AG08396 (cell line): ENCODE data around the gene PPIL1.

ENCODE experiments used
- DNase-seq: peaks from one replicate; pipeline ENCODE4 v3.0.0; 2012; ENCODE audit warnings: low spot score, mixed read lengths

Gene PPIL1

DNA sequence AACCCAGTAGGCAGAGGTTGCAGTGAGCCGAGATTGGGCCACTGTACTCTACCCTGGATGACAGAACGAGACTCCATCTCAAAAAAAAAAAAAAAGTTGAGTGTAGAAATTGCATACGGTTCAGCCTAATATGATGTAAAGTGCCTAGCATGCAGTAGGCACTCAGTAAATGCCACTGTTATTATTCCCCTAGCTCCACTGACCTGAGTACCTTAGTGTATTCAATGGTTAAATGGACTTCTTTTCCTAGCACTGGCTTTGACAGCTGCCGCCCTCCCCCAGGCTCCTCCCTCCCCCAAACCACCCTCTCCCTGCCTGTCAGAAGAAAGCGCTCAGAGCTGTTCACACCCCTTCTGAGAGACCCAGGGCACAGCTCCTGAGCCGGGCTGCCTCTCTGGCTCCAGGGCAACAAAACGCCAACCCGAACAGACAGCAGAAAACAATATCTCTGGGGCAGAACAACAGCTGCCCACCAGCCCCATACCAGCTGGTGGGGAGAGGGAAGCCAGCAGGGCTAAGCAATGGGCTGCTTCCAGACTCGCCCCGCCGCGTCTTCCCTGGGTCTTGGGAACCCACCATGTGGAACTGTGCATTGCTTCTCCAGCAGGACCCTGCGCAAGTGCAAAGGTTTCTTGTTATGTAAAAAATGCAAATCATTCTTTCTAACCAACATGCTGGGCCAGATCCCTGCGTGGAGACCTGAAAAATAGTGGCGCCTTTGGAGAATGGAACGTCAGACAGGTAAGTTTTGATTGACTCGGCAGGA lies 39.8 kb downstream of the PPIL1 start:
- no peak for DNase-seq

DNA sequence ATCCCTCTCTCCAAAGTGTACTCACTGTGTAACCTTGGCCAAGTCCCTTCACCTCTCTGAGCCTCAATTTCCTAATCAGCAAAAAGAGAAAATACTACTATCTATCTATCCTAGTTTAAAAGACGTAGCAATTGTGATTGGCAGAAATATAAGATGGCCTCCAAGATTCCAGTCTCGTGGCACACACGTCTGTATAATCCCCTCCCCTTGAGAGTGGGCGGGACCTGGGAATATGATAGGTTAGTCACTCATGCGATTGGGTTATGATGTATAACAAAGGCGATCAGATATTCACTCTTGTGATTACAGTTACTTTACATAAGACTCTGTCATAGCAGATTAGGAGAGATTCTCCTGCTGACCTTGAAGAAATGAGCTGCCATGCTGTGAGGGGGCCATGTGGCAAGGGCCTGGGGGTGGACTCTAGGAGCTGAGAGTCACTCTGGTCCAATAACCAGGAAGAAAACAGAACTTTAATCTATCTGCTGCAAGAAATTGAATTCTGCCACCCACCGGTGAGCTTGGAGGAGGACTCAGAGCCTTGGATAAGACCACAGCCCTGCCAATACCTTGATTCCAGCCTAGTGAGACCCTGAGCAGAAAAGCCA lies 41.3 kb downstream of the PPIL1 start:
- DNase-seq = no peak

DNA sequence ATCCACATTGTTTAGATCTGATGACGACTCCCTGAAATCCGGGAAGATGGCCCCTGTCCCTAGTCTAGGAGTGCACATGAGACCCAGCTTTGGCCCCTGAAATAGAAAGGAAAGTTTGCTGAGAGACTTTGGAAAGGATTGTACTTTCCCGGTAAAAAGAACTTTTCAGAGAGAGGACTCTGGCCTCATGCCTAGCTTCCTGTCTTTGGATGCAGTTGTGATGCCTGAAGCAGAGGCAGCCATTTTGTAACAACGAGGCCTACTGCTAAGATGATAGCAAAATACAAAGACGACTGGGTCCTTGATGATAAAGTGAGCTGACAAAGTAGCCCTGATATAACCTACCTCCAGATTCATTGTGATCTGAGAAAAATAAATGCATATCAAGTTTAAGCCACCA lies 42.3 kb downstream of the PPIL1 start:
- DNase-seq = no peak

DNA sequence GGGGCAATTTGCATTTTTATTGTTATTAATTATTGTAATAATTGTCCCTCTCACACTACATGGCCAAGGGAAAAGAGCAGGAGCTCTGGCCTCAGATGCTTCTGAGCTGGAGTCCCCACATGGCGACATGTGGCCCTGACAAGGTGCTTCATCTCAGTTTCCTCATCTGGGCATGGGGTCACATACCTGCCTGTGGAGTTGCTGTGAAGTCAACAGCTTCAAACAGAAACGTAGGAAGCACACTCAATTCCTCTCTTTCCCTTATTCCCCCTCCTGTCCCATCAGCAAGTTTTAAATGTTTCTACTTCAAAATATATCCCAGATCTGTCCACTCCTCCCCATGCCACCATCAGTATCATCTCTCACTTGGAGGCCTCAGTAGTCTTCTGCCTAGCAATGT lies 44.0 kb downstream of the PPIL1 start:
- DNase-seq = no peak

DNA sequence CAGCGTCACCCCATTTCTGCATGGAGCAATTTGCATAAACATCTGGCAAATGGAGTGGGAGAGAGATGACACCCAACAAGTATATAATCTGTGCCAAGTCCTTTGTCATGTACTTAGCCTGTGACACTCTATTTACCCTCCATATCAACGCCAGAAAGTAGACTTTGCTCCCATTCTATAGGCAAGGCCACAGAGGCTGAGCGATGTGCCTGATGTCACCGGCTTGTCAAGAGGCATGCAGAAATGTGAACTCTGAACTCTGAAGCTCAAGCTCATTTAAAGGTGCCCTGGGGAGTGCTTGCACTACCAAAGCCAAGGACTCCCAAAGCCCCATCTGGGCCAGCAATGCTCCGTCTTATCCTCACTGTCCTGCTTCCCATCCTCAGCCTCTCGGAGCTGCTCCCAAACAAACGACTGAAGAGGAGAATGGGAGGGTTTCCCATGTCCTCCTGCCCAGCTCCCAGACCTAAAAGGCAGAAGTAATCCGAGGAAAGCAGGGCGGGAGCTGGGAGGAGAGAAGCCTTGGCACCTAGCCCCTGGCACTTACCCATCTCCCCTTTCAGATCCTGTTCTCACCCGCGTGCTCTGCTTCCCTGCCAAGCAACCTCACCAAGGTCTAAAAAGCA lies 44.6 kb downstream of the PPIL1 start:
- DNase-seq = peak; percentile 39

DNA sequence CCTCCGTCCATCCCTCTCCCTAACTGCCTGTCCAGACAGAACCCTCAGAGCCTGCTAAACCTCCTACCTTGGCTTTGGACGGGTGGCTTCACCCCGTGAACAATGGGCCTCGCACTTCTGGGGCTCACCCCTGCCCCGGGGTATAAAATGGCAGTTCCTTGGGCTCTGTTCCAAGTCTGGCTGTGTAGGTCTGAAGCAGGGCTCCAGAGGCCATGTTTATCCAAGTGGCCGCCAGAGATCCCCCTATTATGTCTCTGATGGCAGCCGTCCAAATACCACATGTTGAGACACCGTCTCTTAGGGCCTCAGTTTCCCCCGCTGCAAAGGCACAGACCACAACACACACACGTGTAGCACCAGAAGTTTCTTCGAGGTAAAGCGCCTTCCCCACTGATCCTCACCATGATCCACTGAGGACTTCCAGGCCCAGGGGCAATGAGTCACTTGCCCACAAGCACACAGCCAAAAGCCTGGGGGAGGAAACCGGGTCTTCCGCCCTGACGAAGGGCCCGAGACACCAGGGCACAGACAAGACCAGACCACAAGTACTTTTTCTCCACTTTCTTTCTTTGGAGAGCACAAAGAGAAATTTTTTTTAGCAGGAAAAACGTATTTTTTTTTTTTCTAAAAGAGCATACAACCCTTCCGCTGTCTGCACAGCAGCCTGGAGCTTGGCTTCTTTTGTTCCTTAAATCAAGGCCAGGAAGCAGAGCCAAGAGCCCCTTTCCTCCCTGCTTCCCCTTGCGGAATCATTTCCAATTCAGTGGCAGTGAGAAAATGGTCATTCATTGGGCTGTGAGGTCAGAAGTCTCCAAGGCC lies 47.1 kb downstream of the PPIL1 start:
- peak; percentile 40 for DNase-seq

DNA sequence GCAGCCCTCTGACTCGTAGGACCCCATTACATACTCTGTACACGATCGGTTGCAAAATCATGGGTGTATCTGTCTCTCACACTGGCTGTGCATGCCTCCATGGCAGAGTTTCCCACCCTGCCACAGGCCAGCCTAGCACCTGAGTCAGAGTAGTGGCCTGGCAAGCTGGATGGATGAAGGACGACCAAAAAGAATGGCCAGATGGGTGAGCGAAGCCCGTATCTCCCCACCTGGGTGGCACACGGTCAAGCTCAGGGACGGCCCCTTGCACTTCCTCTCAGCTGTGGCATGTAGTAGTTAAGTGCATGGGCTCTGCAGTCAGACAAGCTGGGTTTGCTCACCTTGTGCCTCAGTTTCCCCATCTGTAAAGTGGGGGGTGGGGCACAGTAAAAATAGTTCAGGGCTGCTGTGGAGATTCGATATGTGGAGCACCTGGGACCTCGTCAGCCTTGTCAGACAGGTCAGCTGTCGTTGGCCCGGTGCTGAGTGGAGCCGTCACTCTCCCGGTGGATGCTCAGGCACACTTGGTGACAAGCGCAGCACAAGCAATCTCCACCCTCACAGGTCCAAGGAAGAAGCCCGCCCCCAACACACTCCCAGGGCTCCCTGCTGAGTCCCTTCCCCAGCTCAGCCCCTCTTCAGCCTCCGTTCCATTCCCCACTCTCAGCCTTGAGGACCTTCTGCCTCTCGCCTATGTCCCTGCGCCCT lies 47.9 kb downstream of the PPIL1 start:
- no peak for DNase-seq

DNA sequence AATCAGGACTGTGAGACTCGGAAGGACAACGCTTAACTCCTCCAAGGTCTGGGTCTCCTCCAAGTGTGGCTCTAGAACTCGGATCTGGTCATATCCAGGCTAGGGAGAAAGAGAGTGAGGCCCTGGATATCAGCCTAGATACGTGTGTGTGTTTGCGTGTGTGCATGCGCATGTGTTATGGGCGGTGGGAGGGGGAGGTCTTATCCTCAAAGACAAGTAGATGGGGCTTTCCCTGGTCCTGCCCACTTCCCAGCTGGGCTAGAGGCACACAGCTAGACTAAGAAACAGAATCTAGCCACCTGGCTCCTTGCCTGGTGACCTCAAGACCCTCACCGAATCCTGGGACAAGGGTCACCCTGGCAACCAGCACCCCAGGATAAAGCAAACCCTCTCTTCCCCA lies 48.6 kb downstream of the PPIL1 start:
- DNase-seq = no peak

DNA sequence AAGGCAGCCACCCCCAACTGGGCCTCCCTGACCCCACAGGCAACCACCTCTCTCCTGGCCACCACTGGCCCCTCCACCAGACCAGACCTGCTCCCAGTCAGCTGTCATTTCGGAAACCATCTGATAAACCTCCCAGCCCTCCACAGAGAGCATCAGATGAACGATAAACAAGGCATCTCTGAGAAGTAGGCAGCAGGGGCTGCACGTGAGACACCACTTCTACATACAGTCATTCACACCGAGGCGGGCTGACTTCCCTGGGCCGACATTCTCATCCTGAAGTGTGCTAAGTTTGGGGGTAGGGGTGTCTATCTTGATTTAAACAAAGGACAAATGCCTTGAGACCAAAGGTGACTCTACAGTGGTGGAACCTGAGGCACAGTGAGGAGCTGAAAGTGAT lies 49.2 kb downstream of the PPIL1 start:
- DNase-seq = no peak

DNA sequence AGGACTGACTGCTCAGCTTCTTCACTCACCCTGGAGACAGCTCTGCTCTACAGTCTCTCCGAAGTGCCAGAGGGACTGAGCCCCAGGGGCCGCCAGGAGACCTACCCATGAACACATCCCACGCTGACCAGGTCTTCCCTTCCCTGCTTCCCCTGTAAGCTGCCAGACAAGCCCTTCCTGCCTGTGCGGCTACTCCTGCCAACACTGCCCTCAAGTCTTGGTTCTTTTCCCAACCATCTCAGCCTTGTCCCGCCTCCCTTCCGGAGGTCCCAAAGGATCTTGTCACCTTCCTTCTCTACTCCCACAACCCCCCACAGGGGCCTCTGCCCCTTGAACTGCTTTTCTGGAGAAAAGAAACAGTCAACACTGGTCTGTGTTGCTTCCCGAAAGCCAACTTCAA lies 50.4 kb downstream of the PPIL1 start:
- no peak for DNase-seq

DNA sequence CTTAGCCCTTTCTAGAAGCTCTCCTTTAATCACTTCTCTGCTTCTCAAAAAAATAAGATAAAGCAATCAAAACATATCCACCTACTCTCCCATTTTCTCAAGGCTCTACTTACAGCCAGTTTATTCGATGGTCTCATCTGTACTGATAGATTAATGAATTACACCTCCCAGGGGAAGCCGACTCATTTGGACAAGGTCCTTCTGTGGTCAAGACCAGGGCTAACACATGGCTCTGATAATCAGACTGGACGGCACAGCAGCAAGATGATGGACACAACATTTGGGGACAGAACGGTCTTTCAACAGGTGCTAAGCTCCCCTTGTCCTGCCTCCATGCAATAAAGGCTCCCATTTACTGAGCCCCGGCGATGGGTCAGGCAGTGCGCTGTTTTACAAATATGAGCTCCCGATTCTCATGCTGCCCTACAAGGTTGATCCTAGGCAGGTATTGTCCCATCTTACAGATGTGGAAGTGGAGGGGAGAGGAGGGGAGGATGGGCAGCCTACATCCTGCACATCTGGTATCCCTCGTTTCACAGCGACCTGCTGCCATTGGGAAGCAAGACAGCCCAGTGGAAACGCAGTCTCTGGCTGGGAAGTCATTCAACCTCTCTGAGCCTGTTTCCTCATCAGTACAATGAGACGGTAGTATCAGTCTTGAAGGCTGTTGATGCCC lies 51.0 kb downstream of the PPIL1 start:
- DNase-seq = no peak

DNA sequence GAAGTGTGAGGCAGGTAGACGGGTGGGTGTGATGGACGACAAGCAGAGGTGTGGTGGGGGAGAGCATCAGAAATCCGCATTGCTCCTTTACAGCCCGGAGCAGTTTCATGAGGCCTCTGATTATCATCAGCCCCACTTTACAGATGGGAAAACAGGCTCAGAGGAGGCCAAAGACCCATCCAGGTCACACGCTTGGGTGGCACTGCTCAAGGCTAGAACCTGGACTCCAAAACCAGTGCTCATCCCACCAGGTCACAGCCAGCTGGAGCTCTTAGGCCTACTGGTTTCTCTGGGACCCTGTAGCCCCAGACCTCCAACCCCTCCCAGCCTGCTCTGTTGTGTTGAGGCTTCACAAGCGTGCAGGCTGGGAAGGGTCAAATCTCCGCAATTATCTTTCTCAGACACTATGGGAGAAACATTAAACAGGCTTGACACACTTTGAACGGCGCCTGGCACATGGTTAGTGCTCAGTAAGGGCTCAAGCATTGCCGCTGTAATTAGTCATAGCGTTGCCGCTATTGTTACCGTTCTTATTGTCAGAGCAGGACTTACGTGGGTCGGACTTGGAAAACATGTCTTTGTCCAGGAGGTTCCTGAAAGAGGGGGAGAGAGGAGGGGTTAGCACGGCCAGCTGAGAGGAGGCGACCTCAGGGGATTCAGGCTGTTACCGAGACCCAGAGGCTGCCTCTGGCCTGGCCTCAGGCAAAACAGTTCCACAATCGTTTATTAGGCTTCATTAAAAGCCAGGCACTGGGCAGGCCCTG lies 51.9 kb downstream of the PPIL1 start:
- no peak for DNase-seq

DNA sequence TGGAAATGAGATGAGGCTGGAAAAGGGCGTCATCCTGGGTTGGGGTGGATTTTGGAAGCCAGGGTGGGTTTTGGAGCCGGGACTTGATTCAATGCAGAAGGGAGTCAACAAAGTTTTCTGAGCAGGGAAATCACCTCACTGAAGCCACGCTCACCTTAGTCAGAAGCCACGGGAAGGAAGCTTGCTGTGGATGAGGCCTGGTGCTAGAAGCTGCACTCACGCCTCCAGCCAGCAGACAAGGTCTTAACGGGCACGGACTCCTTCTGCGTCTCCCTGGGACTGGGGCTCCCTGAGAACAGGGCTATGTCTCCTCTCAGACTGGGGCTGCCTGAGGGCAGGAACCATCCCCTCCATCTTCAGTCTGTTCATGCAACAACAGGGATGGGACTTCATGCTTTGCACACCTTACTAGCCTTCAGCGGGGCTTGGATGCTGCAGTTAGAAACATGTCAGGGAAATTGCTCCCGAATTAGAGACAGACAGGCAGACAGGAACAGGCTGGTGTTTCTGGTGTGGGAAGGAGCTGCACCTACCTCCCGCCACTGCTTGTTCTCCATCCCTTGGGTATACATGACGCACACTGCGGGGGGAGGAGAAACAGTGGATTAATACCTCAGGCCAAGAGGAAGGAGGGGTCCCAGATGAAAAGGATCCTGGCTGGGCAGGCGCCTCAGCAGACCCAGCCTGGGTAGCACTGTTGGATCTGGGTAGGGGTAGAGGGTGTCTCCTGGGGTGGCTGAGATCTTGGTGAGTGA lies 52.8 kb downstream of the PPIL1 start:
- no peak for DNase-seq

DNA sequence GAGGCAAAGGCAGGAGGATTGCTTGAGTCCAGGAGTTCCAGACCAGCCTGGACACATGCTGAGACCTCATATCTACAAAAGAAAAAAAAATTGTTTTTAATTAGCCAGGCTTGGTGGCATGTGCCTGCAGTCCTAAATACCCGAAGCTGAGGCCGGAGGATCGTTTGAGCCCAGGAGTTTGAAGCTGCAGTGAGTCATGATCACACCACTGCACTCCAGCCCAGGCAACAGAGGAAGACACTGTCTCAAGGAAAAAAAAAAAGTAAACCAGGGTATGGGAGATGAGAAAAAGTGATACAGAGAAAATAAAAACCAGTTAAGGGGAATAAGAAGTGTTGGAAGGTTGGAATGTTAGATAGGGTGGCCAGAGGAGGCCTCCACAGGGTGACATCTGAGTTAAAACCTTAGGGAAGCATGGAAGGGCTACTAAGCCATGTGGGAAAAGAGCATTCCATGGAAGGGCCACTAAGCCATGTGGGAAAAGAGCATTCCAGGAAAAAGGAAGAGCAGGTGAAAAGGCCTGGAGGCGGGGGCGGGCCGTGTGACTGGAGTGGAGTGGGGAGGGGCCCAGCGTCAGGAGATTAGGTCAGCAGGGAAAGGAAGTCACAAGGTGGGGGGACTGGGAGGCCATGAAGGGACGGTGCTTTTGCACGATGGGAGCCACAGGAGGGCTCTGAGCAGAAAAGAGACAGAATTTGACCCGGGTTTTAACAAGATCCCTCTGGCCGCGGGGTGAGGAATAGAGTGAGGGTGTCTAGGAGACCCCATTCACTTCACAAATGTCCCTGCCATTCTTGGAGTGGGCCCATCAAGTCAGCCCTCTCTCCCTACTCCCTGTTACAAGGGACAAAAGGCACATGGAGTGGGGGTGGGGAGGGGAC lies 53.7 kb downstream of the PPIL1 start:
- no peak for DNase-seq

DNA sequence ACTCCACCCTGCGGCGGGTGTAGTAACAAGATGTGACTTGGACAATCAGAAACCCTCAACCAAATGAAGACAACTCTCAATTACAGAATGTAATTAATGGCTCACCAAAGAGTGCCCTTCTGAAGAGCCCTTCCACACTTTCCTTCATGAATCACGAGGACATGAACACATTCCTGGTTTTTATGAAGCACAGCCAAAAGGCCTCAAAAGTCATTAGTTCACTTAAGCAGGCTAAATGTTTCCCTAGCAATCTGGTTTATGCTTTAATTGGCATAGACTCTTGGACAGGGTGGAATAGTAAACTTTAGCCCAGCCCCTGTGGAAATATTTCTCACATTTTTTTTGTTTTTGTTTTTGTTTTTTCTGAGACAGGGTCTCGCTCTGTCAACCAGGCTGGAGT lies 55.8 kb downstream of the PPIL1 start:
- no peak for DNase-seq

DNA sequence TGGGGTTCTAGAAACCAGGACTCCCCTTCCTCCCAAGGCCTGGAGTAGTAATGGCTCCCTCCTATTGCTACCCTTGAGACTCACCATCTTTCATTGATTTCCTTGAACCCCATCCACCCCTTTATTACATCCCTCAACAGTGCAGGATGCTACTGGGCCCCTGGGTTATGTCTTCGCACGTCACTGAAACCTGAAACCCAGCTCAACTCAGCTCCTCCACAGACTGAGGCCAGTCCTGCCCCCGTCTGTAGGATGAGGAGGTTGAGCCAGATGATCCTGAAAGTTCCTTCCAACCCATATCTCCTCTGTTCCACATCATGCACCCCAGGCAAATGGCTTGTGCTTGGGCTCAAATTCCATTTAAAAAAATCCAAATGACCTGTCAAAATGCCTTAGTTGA lies 56.8 kb downstream of the PPIL1 start:
- DNase-seq = no peak

DNA sequence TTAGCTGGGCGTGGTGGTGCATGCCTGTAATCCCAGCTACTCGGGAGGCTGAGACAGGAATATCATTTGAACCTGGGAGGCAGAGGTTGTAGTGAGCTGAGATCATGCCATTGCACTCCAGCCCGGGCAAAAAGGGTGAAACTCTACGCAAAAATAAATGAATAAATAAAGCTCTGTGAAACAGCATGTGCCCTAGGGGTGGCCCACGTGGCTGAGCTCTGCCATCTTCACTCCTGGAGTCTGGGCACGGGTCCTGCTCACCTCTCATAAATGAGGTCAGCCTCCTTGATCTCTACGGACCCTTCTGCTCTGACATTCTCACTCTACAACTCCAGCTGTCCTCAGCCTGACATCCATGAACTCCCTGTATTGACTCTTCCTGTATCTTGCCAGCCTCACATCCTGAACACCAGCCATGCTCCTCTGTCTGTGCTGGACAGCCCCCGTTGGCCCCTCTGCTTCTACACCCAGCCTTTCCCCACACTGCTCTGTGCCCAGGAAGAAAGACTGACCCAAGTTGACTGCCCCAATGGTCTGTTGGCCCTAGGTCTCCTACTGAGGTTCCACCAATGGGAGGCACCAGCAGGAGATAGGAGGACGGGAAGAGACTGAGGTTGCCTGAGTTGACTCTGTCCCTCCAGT lies 57.3 kb downstream of the PPIL1 start:
- no peak for DNase-seq

DNA sequence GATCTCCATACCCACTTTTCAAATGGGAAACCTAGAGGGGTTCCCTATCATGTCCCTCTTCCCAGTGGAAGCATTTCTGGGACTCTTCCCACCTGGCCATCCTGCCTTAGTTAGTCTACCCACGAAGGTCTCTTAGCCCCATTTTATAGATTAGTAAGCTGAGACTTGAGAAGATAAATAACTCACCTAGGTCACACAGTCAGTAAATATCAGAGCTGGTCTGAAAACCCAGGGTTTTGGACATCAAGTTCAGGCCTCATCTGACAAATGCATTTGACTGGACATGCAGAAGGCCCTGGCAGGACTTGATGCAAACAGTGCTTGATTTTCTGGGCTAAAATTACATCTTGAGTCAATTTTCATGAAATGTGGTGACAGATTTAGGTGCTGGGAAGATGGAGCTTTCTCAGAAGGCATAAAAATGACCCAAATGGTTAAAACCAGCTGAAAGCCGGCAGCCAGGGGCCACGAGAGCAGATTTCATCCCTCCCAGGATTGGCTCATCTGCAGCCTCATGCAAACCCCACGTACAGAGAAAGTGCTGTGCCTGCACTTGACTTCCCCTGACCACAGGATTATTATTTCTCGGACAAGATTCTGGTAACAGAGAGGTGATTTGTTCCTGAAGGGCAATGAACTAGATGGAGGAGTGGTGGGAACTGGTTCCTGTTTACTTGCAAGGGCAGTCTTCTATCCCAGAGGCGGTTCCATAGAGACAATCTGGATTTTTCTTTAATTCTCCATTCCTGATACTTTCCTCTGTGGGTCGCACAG lies 58.5 kb downstream of the PPIL1 start:
- DNase-seq = no peak
